ENCODE results near the gene PALLD. TPM values are rescaled to one million over a fixed set of nuclear protein-coding genes. Genes with fewer than 3 reads are reported as not detected.
A peak's percentile ranks its signal among the peaks of the same experiment; 100 is the strongest.

The PALLD gene
- total RNA-seq, 4 donors from 2014 or later: 93.3 to 214 (median 174) TPM

- Histone ChIP-seq H3K9me3 (no peaks in the 10 kb centered on the region), H3K4me3 (no peak overlapping the region), H3K36me3 (no peaks in the 10 kb centered on the region), H3K27me3 (no peaks in the 10 kb centered on the region), H3K27ac (no peak overlapping the region), H3K4me1 (peaks cover 0 to under 1% (median 0%) of the 10 kb centered on the region in 4 donors)
- TF ChIP-seq EP300 (IDR thresholded peaks at IDR 0.05) (no peak), POLR2A (IDR thresholded peaks at IDR 0.05) (no peak)
- TF ChIP-seq, protein P1, sequence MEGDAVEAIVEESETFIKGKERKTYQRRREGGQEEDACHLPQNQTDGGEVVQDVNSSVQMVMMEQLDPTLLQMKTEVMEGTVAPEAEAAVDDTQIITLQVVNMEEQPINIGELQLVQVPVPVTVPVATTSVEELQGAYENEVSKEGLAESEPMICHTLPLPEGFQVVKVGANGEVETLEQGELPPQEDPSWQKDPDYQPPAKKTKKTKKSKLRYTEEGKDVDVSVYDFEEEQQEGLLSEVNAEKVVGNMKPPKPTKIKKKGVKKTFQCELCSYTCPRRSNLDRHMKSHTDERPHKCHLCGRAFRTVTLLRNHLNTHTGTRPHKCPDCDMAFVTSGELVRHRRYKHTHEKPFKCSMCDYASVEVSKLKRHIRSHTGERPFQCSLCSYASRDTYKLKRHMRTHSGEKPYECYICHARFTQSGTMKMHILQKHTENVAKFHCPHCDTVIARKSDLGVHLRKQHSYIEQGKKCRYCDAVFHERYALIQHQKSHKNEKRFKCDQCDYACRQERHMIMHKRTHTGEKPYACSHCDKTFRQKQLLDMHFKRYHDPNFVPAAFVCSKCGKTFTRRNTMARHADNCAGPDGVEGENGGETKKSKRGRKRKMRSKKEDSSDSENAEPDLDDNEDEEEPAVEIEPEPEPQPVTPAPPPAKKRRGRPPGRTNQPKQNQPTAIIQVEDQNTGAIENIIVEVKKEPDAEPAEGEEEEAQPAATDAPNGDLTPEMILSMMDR (IDR thresholded peaks at IDR 0.05): no peak
- DNase-seq (ENCODE audit: low spot score in 2 of 2): no peak
- WGBS, 2 donors: 93 to 97% methylated on average over 3 of the region's 3 CpGs
Measured at GRCh38 chr4:168825975-168826374, 329.1 kb downstream of the PALLD start.

GRCh38 chr4:168826620-168827019 lies 329.8 kb downstream of the PALLD start:
- Histone ChIP-seq H3K27me3 (no peaks in the 10 kb centered on the region), H3K4me3 (no peak overlapping the region), H3K9me3 (no peaks in the 10 kb centered on the region), H3K27ac (no peak overlapping the region), H3K36me3 (no peaks in the 10 kb centered on the region), H3K4me1 (peaks cover 0 to 7% (median 0%) of the 10 kb centered on the region in 4 donors)
- TF ChIP-seq, protein P1 (IDR thresholded peaks at IDR 0.05): no peak
- TF ChIP-seq POLR2A (IDR thresholded peaks at IDR 0.05): no peak
- TF ChIP-seq EP300 (IDR thresholded peaks at IDR 0.05): no peak
- no peak for DNase-seq (ENCODE audit: low spot score in 2 of 2)
- WGBS, 2 donors: 89 to 91% methylated on average over 3 of the region's 3 CpGs

DNA sequence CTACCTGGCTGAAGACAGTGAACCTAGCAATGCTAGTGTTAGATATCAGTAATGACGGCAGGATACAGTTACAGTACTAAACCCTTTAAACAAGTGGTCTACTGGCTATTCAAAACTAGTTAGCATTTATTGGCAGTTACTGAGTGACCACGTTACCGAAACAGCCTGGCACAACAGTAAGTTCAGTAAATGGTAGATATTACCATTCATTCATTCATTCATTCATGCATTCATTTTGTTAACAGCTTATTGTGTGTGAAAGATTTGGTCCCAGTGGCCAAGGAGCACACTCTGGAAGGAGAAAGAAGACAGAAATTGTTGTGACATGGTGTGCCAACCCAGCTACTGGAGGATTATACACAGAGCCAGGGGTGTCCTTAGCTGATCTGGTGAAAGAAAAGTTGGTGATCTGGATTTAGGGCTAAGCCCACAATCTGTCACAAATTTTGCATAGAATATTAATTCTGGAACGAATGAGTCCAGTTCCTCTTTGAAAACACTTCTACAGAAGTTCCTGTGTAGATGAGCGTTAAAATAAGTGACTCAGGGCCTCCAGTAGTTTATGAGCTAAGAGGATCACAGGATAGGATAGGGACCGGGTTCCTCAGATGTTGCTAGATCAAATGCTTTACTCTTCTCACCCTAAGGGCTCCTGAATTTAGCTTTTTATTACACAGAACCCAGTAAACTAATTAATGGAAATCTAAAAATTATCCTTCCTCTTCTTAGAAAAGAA lies 334.1 kb downstream of the PALLD start:
- no peaks in the 10 kb centered on the region for H3K27me3 ChIP-seq
- H3K9me3 ChIP-seq: no peaks in the 10 kb centered on the region
- peak overlapping the region in 2 of 4 donors; percentile 76 to 81 for H3K4me3 ChIP-seq
- peaks cover 0 to 25% (median 0%) of the 10 kb centered on the region in 4 donors for H3K4me1 ChIP-seq
- H3K27ac ChIP-seq: peak overlapping the region; percentile 80 to 92 (median 84)
- H3K36me3 ChIP-seq: no peaks in the 10 kb centered on the region
- no peak for DNase-seq (ENCODE audit: low spot score in 2 of 2)
- TF ChIP-seq, protein P1 (IDR thresholded peaks at IDR 0.05): no peak
- no peak for TF ChIP-seq POLR2A (IDR thresholded peaks at IDR 0.05)
- TF ChIP-seq EP300 (IDR thresholded peaks at IDR 0.05): no peak
- 66 to 71% methylated on average over 6 of the region's 6 CpGs for WGBS, 2 donors

DNA sequence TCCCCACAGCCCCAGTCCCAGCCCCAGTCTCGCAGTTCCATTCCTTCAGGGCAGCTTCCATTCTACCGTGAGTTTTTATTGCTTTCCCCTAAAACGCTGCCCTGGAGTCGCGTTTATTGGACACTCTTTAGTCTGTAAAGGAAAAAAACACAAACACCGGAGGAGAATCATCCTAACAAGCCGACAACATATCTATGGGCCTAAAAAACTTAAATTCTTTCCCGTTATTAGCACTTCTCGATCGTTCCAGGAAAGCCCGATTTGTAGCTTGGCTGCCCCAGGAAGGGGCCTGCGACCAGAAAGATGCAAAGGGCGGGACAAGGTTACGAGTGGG lies 334.7 kb downstream of the PALLD start:
- Histone ChIP-seq H3K4me3 (peak overlapping the region; percentile 62 to 86 (median 78)), H3K36me3 (no peaks in the 10 kb centered on the region), H3K4me1 (peaks cover 0 to 25% (median 0%) of the 10 kb centered on the region in 4 donors), H3K27me3 (no peaks in the 10 kb centered on the region), H3K9me3 (no peaks in the 10 kb centered on the region), H3K27ac (peak overlapping the region; percentile 80 to 92 (median 84))
- TF ChIP-seq EP300 (IDR thresholded peaks at IDR 0.05) (no peak), POLR2A (IDR thresholded peaks at IDR 0.05) (no peak)
- TF ChIP-seq, protein P1 (IDR thresholded peaks at IDR 0.05): no peak
- 3 to 4% methylated on average over 12 to 14 of the region's 14 CpGs for WGBS, 2 donors
- no peak for DNase-seq (ENCODE audit: low spot score in 2 of 2)

DNA sequence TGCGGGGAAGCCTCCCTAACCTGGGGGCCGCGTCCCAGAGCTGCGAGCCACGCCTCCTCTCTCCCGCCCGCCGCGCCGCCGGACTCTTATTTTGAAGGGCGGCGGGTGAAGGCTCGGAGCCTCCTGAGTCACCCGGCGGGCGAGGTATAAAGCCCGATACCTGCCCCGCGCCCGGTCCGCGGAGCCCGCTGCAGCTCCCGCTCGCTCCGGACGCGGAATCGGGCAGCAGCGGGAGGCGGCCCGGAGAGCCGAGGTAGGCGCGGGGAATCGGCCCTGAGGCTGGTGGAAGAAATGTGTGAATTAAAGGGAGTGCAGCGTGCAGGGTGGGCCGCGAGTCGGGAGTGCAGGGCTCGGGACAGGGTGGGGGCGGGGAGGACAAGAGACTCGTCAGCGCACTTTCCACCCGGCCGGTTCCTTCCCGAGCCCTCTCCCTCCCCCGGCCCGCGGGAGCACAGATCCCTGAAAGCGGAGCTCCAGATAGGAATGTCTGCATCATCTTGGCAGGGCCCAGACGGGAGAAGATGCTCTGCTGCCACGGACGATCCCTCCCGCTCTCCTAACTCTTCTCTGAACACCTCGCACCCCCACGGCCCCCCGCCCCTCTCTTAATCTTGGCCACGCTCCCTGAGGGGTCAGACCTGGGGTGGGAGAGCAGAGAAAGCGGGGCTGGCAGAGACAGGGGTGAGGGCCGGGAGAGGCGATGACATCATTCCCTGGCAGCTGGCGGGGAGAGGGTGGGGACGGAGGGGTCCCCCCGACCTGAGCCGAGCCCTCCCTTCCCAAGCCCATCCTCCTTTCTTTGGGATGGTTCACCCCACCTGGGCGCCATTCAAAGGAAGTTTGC lies 335.3 kb downstream of the PALLD start:
- Histone ChIP-seq H3K27me3 (no peaks in the 10 kb centered on the region), H3K4me1 (peaks cover 0 to 29% (median 0%) of the 10 kb centered on the region in 4 donors), H3K9me3 (no peaks in the 10 kb centered on the region), H3K27ac (peak overlapping the region; percentile 80 to 92 (median 84)), H3K36me3 (no peaks in the 10 kb centered on the region), H3K4me3 (peak overlapping the region; percentile 62 to 86 (median 78))
- DNase-seq (ENCODE audit: low spot score in 2 of 2): peak; percentile 77 to 82
- TF ChIP-seq POLR2A (IDR thresholded peaks at IDR 0.05) (peak; percentile 79 to 84), EP300 (IDR thresholded peaks at IDR 0.05) (peak in 1 of 2 donors; percentile 95)
- TF ChIP-seq, protein P1 (IDR thresholded peaks at IDR 0.05): peak in 2 of 5 experiments; percentile 30 to 47
- 1% methylated on average over 32 to 43 of the region's 68 CpGs for WGBS, 2 donors
